NCI-H524 (cell line): ENCODE measurements around the gene TNFRSF14.
A peak's percentile ranks its signal among the peaks of the same experiment; 100 is the strongest.
"Not testable (repeated sequence)": the region's sequence is repeated elsewhere in the genome, so short reads cannot be mapped to it uniquely, and the experiment has no call there.

Source experiments
- DNase-seq, 2 experiments: peaks; one replicate each; lab custom pipeline; 2025; lab: John Stamatoyannopoulos, UW

Gene TNFRSF14

DNA sequence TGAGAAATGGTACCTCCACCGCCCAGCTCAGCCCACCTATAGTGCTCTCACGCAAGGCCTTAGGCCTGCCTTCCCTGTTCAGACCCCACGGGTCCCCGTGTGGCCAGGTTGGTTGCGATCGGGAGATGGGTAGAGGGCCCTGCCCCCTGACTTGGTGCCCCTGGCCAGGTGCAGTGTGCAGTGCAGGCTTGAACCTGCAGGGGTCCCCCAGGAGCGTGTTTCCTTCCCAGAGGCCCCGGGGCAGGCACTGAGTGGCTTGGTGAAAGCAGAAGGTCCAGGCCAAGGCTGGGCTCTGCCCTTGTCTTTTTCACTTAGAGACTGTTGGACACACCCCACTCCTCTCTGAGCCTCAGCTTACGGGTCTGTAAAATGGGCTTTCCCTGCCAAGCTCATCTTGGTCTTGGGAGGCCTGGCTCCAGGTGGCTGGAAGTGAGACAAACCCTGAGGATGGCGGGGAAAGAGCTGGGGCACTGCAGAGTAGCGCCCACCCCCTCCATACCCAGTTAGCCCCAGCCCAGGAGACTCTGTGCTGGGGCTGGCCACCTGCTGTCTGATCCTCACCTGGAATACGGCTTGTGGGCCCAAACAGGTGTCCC, 16.8 kb upstream of the TNFRSF14 start:
- DNase-seq = no peak

DNA sequence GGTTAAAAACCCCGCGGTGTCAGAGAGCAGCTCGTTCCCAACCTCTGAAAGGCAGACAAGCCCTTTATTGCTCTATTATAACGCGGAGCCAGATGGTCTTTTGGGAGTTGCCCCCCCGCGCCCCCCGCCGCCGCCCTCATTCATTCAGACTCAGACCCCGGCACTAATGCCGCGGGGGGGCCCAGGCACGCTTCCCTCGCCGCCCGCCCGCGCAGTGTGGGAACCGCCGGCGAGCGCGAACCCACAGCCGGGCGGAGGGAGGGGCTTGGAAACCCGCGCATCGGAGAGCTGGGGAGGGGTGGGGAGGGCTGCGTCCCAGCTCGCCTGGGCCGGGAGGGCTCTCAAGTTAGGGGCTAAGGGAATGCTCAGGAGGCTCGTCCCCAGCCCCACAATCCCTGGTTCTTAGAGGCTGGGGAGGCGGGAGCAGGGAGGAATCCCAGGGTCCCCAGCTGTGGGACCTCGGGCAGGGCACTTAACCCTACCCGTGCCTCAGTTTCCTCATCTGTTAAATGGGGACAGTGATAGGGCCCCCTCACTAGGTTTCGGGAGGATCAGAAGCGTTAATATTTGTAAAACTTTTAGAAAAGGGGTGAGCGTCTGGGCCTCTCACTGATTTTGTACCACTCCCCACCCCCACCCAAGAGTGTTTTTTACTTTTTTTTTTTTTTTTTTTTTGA, 15.2 kb upstream of the TNFRSF14 start:
- peak; percentile 47 to 55 for DNase-seq

DNA sequence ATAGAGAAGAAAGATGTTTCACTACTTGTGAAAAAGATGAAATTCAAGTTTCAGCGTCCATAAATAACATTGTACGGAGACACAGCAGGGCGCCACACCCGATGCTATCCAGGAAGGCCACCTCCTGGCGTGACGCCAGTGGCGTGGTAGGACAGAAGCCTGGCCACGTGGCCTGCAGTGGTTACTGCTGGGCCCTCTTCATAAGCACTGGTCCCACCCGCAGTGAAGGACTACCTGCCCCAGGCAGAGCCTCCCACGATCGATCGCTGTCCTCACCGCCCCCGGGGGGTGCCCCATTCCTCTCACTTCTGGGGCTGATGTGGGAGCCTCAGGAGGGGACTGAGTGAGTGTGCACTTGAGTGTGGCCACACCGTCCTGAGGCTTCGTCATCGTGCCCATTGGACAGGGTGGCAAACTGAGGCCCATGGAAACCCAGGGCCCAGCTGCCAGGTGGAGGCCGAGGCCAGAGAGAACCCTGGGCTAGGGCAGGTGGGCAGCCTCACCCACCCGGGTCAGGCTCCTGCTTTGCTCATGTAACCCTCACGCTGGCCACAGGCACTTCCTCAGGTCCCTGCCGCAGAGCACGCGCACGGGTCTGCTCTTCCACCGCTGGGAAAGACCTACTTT, 14.4 kb upstream of the TNFRSF14 start:
- DNase-seq = no peak

DNA sequence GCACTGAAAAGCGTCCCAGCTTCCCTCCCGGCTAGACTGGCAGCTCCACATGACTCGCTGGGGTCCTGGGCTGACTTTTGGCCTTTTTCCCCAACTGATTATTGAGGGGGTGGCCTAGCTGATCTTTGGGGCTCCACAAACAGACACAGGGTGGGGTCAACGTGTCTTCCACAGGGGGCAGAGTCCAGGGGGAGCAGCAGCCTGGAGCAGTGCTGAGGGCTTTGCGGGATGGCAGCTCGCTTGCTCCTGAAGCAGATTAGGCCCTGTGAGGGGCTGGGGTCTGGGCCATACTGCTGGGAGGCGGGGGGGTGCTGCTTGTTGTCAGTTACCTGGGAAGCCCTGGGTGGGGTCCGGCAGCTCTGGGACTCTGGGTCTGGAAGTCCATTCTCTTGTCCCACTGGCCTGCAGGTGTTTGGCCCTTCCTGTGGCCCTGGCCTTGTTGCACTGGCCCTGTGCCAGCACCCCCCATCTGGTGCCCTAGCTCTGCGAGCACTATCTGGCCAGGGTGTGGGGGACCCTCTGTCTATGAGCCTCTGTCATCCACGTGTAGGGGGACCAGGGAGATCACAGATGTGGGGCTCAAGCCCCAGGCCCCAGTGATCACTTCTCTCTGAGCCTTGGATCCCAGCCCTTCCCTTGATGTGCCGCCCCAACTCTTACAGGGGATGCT, 13.8 kb upstream of the TNFRSF14 start:
- no peak for DNase-seq

DNA sequence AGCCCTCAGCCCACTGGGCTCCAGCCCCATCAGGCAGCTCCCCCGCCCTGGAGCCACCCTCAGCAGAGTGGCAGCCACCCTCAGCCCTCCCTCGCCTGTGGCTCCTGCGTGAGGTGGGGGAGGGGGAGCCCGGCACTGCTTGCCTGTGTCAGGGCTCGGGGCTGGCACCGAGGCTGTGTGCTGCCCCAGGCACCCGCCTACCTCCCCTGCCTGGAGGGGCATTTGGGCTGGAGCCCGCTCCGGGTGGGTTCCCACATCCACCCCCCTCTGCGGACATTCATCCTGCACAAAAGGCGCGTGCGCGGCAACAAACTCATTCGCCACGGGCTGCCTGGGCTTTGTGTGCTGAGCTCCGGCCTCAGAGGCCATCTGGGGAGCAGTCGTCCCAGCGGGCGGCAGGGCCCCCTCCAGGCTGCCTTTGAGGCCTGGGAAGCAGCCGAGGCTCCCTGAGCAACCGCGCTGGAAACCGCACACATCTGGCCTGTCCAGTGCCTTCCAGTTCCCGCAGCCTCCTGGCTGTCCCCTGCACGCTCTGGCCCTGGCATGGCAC, 12.6 kb upstream of the TNFRSF14 start:
- DNase-seq = peak; percentile 58 to 76

DNA sequence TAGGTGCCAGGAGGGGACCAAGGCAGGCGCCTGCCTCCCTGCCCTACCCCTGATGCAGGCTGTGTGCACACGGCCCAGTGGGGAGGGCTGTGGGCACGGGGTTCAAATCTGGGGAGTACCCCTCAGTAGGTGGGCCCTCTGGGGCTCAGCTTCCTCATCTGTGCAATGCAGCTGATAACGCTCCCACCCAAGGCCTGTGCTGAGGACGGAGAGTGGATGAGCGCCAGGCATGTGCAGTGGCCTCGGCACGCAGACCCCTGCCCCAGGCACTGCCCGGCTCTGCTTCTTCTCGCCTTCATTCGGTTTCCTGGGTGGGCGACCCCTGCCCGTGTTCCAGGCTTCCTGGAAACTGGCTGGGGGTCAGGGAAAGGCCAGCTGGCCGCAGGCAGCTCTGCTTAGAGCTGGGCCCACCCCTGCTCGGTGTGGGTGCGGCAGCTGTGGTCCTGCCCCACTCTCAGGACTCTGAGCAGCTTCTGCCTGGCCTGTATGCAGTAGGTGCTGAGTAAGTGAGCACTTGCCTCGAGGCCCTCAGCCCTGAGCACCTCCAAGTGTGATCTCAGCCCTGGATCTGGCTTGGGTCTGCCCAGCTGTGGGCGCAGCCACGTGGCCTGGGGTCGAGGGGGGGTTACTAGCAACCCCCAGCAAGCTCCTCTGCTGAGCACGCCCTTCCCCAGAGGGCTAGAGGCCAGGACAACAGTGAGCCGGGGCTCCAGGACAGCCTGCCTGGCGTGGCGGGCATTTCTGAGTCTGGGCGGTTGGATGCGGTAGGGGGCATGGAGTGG, 11.9 kb upstream of the TNFRSF14 start:
- no peak for DNase-seq

DNA sequence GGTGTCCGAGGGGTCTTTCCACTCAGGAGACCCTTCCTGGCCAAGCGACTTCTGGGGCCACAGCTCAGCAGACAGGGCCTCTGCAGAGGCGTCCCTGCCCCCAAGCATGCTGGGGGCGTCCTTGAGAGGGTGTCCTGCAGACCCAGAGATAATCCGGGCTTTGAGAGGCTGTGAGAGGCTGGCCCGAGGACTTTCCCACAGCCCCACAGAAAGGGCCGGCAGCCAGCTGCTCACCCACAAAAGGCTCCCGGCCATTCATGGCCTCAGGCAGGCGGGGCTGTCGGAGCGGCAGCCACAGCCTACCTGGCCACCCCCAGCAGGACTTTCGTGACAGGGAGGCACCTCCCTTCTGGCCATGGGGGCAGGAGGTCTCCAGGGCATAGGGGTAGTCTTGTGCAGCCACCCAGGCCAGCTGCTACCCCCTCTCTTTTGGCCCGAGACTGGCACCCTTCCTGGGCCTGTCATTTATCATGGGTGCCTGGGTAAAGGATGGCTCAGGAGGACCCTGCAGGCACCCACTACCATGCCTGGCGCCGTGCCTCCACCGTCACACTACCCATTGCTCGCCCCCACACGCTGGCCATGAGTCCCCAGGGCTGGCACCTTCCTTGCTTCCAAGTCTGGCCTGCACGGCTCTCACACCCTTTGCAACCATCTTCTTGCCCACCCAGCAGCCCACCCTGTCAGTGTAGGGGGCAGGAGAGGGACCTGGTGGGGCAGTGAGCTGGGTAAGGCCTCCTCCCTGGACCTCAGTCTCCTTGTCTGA, 11.1 kb upstream of the TNFRSF14 start:
- DNase-seq = peak; percentile 42 to 68

DNA sequence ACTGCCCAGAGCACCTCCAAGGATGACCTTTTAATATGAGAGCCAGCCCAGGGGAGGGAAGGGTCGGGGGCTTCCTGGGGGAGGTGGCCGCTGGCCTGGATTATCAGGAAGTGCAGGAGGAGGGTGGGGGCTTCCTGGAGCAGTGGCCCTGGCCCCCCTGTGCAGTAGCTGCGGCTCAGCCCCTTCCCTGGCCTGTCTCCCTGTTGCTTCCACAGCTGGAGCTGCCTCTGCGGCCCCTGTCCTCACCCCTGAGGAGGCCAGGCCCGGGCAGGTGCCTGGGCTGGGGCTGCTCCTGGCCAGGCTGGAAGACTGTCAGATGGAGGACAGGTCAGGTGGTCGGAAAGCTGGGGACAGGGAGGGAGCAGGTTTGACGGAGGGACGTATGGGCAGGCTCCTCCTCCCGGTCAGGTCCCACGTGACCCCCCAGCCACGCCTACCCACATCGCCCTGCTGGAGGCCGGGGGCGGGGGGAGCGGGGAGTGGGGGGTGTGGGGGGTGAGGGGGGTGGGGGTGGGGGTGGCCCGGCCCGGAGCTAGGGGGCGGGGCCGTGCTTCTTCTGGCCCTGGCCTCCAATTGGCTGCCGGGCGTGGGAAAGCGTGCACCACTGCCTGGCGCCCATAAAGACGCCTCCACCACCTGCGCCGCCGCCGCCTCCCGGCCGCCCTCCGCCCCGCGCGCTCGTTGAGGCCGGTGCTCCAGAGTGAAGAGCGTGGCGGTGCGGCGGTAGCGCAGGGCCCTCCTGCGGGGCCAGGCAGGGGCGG, 10.2 kb upstream of the TNFRSF14 start:
- peak; percentile 76 to 86 for DNase-seq

DNA sequence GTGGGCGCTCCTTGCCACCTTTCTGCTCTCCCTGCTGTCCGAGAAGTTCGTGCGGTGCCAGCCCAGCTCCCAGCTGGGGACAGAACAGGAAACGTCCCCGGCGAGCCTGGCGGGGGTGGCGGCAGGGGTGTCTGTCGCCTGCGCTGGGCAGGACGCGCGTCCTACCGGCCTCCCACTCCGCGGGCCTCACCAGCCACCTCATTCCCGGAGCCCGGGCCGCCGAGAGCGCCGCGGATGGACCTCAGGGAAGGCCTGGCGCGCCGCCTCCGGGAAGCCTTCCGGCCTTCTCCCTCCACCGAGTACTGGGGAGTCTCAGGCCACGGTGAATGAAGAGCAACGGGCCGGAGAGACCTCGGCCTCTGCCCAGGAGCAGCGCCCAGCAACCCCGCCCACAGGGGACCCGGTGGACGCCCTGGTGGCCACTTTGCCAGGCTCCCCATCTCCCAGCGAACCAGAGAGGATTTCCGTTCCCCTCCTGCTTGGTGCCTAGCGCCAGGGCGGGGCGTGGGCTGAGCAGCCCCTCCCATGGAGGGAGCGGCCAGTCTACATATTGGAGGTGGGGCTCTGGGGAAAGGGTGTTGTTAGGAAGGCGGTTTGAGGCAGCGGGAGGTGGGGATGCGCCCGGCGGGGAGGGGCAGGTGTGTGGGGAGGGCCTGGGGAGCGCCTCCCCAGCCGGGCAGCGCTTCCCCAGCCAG, 9.5 kb upstream of the TNFRSF14 start:
- peak; percentile 48 to 77 for DNase-seq

DNA sequence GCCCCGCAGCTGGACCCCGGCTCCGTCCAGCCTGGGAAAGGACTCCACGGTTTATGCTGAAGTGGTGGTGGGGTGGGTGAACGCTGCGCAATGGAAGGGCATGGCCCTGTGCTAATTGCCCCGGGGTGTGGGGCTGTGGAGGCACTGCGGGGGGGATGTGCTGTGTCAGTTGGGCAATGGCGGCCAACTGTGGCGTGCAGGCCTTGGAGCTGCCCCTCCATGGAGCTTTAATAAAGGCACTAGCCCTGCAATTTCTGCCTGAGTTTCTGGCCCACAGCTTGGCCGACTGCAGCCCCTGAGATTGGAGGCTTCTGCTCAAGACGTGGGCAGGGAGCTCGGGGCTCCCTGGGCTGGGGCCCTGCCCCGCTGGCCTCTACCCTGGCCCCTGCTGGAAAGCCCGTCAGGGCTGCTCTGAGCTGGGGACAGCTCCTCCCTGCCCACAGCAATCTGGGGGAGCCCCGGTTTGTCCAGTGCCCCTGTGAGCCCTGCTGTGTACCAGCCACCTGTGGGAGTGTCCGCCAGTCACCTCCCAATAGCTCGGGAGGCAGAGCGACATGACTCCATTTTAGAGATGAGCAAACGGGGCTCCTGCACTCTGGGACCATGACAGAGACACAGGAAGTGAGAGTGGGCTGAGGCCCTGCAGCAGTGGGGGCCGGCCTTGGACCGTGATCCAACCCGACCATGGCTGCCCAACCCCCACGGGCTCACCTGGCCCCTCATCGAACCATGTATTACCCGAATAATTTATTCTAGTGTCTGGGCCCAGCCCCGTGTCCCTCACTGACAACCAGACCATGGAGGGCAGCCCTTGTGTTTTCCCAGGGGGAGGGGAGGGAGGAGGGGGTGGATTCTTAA, 8.7 kb upstream of the TNFRSF14 start:
- no peak for DNase-seq

DNA sequence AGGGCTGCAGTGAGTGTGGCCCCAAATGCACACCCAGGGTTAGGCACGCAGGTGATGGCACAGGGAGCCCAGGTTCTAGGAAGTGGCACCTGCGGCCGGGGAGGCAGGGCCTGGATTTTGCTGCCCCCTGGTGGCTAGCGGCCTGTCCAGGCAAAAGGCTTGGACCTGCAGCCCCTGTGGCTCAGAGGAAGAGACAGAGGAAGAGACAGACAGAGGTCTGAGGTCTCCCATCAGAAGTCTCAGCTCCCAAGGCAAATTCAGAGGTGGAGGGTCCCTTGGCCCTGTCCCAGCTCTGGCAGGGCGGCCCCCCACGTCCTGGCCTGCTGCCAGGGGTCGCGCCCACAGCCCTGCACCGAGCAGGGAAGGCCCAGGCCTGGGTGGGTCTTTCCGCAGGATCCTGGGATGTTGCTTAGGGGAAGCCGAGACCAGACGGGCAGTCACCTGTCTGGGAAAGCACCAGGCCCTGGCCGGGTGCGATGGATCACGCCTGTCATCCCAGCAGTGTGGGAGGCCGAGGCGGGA, 8.0 kb upstream of the TNFRSF14 start:
- DNase-seq = peak; percentile 27 to 57

DNA sequence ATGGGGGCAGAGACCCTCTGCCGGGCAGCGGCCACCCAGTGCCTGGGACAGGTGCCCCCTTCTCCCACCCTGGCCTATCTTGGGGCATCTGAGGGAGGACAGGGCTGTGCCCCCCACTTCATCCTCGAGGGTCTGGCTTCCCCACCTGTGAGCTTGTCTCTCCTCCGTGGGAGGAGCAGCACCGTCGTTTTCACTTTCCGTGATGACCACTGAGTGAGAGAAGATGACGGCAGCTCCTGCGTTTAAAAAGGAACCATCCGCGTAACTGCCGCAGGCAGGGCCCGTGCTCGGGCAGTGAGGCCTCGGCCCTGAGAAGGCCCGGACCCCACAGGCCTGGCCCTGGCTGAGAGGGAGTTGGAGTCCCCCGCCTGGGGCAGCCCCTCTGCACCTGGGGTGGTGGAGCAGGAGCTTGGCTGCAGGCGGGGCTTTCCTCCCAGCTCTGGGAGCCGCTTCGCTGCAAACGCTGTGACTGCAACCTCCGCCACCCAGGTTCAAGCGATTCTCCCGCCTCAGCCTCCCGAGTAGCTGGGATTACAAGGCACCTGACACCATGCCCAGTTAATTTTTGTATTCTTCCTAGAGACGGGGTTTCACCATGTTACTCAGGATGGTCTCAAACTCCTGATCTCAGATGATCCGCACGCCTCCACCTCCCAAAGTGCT, 6.7 kb upstream of the TNFRSF14 start:
- DNase-seq = not testable (repeated sequence)

DNA sequence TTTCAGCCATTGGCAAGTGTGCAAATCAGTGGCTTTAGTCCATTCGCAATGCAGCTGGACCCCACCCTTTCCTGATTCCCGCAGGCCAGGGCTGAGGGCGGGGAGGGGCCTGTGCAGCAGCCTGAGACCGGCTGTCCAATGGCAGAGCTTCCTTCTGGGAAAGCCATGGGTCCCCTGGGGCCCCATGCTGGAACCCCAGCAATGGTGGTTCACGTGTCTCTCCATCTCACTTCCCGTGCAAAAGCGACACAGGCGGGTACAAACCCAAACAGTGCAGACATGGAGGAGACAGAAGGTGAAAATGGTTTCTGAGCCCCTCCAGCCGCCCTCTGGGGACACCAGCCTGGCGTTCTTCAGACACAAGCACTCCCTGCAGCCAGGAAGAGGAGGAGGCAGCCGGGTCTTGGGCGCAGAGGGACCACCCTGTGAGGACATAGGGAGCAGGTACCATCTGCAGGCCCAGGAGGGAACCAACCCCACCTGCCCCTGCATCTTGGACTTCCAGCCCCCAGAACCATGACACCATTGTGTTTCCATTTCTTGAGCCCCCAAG, 5.8 kb upstream of the TNFRSF14 start:
- not testable (repeated sequence) for DNase-seq

DNA sequence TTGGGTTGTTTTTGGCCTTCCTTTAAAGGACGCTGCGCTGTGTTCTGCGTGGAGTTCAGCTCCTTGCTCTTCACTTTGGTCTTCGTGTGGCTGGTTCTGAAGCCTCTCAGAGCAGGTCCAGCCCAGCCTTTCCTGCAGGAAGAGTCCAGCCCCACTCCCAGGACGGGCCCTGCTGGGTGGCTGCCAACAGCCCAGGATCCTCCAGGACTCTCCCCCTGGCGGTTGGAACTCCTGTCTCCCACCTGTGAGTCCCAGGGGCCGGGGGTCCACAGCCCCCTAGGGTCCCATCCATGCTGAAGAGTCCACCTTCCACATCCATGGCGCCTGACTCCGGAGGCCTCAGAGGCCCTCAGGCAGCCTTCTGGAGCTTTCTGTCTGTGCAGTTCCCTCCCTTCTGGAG, 4.6 kb upstream of the TNFRSF14 start:
- not testable (repeated sequence) for DNase-seq

DNA sequence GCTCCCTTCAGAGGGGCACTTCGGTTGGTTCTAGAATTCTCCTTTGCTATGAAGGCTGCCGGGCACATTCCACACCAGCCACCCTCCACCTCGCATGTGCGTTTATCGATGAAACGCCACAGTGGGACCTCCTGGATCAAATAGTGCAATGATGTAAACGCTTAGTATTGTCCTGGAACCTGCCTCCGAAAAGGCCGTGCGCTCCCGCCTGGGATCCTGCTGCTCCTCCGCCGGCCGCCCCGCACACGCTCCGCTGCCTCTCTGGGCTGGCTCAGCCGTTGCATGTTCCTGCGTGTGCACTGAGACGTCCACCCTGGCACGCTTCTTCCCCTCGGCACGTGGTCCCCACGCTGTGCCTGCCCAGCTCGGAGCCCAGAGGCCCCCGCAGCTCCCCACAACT, 4.0 kb upstream of the TNFRSF14 start:
- DNase-seq = no peak

DNA sequence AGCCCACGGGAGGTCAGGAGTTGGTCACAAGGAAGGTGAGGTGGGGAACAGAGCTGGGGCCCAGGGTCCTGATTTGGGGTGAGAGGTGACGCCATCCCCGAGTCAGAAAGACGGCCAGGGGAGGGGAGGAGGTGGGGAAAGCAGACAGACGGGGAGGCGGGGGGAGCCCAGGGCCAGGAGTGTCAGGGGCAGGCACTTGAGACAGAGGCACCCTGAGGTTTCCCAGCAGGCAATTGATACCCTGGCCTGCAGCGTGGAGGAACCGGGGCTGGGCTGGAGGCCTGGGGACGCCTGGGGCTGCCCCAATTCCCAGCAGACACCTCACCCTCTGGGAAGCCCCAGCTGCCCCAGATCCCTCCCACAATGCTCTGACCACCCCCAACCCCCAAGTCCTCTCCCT, 3.1 kb upstream of the TNFRSF14 start:
- not testable (repeated sequence) for DNase-seq

DNA sequence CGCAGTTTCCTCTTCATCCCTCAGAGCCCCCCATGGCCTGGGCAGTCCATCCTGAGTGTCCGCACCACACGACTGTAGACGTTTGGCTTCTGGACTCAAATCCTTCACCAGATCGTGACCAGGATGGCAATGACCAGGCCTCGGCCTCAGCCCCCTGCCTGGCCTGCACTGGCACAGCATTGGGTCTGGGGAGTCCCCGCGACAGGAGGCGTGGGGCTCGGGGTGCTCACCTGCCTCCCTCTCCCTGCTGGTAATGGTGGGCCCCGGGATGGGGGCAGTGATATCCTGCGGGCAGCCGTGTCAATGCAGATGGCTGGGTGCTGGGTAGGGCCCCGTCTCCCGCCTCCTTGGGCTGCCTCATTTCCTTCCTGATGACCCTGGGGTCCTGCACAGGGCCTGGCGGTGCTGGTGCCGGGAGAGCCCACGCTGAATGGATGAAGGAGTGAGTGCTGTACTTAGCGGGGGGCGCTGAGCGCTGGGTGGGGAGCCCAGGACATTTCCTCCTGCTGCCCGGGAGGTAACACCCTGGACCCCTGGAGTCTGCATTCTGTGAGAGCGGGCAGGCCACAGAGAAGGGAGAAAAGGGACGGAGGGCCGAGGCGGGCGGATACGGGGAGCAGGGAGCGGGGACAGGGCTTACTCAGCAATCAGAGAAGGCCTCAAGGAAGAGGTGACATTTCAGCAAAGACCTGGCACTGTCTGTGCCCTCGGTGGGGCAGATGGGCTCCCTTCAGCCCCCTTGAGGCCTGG, 2.1 kb upstream of the TNFRSF14 start:
- no peak for DNase-seq
